GM18505 (cell line): Measurements from ENCODE around the gene RABGAP1L.

Source experiments
- ATAC-seq: cut with Tn5 transposase; IDR thresholded peaks from one replicate; pipeline ENCODE4 v1.9.1; 2021; ENCODE audit not compliant: unreplicated experiment
- POLR2A ChIP-seq: IDR thresholded peaks from 4 replicates; pipeline ENCODE4 v1.6.1; 2011; ENCODE audit warnings: borderline replicate concordance; ENCODE audit not compliant: insufficient read depth, insufficient read length; ENCODE audit errors: extremely low read depth

Gene RABGAP1L

DNA sequence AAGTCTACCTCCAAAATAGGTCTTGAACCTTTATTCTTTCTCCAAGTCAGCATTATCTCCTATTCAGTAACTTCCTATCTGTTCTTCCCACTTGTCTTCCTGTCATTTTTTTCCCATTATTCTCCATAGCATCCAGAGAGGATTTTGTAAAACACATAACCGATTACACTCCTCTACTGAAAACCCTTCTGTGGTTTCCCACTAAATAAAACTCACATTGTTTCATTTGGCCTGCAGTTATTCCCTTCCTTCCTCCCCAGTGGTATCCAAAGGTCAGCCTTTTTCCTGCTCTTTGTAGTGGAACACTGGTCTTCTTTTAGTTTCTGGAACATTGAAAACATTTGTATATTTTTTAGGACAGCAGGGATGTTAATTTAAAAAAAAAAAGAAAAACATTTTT is 554.5 kb downstream of the RABGAP1L start:
- no peak for ATAC-seq
- TF ChIP-seq POLR2A, result no peak

DNA sequence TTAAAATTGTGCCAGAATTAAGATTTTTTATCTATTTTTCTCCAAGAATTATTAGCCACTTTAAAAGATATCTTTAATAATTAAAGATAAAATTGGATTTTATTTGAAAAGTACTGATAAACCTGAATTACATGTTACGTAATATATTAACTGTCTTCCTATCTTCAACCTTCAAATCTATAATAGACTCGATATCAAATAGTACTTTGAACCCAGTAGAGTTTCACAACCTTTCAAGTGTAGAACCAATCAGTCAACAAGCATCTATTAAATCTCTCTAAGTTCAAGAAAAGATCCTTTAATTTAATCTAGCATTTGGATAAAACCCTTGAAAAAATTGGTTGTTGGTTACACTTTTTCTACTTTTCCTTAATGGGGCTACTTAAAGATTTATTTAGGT is 559.9 kb downstream of the RABGAP1L start:
- TF ChIP-seq POLR2A, result no peak
- ATAC-seq, result no peak

DNA sequence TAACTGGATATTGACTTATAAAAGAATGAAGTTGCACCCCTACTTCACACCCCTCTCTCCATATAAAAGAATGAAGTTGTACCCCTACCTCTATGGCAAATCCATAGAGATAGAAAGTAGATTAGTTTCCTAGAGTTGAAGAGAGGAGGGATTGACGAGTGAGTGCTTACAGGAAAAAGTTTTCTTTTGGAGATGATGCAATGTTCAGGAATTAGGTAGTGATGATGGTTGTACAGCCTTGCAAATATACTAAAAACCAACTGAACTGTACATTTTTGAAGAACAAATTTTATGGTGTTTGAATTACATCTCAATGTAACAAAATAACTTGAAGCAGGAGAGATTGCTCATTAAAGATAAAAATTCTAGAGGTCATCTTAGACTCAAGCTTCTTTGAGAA is 561.3 kb downstream of the RABGAP1L start:
- no peak for ATAC-seq
- TF ChIP-seq POLR2A, result no peak

DNA sequence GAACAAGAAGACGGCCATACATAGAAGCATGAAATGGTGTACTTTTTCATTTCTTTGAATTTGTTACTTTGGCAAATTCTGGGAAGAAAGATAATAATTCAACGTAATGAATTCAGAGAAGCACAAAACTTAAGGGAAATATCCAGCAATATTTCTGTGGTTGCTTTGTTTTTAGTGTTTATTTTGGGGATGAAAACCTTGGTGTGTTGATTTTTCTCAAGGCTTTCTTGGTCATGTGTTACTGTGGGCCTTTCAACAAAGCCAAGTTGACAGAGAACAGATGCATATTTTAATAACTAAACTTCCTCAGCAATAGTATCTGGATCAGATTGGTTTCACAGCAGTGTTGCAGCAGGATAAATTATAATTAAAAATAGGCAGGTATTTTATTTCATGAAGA is 561.9 kb downstream of the RABGAP1L start:
- ATAC-seq, result no peak
- TF ChIP-seq POLR2A, result no peak

DNA sequence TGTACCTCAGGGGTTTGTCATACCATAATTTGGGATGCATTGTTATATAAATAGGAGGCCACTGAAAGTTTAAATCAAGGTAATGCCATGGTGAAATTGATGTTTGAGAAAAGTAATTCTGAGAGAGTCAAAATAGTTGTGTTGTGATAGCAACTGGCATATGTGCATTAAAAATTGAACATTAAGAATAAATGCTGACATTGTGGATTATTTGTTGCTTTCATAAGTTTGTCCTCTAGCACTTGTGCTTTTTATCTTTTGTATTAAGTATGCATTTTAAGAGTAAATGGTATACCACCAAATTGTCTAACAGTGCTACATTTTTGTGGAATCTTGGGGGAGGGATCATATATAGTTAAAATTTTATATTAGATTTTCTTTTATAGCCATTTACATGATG is 564.5 kb downstream of the RABGAP1L start:
- no peak for ATAC-seq
- no peak for TF ChIP-seq POLR2A

DNA sequence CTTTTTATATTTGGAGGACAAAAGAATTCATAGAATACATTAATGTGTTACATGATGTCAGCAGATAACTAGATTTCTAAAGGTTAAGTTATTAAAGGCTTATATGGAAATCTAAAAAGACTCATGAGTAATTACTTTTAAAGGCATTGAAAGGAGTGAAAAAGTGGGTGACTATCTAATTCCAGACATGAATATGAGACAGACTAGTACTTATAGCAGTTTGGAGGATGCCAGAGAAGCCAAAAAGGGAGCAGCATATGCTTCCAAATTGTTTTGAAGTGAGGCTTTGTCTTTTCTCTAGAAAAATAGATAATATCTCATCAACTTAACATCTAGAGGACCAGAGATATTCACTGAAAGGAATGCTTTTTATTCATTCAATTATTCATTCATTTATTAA is 564.9 kb downstream of the RABGAP1L start:
- ATAC-seq, result no peak
- no peak for TF ChIP-seq POLR2A

DNA sequence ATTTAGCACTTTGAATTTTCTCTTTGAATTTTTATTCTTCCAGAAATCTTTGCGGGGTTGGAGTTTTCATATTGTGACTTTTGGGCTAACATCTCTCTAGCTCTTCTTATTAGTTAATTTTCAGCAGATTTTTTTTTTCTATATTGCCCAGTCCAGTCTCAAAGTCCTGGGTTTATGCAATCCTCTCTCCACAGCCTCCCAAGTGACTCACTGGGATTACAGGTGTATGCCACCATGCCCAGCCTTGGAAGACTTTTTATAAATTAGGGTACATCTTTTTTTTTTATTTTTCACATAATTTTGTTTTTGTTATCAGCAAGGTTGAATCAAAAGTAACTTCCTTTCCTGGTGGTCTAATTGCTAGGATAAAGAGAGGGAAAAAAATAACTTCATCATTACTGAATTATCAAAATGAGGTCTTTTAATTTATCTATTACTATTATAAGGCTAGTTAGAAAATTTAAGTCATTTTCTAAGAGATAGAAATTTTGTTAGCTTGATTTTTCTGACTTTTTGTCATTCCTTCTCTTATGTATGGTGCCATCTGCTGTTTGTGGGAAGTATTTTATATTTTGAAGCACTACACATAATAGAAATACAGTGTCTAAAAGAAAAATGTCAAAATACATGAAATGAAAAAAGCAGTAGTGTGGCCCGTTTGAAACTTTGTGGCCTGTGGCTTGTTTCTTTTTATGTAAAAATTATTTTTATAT is 567.0 kb downstream of the RABGAP1L start:
- no peak for TF ChIP-seq POLR2A
- ATAC-seq, result no peak

DNA sequence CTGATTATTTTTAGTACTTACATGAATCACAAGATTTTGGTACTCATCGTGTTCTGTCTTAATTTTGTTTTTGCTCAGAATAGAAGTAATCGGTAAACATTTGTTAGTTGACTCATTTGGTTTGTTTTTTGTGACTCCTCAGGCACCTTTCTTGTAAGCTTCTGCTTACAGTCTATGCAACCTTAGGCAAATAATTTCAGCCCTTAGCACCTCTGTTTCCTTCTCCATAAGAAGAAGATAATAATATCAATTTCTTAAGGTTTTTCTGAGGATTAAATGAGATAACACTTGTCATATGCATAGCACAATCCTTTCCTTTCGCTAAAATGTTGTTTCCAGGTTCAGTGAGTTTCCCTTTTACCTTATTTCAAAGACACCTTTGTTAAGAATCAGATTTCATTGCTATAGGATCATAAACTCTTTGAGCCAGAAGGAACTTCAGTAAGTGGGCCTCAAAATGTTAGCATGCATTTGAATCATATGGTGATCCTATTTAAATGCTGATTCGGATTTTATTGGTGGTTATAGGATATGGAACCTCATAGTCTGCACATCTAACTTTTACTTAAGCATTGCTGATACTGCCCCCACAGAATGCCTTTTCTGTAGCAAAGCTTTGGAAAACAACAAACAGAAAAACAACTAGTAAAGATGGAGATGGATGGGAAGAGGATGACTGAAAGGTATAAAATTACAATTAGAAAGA is 567.7 kb downstream of the RABGAP1L start:
- no peak for TF ChIP-seq POLR2A
- ATAC-seq, result no peak

DNA sequence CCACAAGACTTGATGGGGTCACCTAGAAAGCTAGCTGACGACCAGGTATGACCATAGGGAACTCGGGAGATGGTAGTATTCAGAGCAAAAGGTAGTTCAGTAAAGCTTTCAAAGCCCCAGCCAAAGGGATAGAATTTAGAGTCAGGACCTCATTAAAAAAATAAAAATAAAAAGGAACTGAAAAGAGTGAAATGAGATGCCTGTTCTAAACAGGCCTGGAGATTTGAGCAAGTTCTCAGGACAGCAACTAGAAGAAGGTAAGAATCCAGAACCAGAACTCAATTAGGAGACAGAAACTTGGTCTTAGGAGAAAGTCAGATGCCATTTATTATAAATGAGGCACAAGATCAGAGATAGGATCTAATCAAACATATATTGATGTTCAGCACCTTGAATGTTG is 575.0 kb downstream of the RABGAP1L start:
- no peak for TF ChIP-seq POLR2A
- no peak for ATAC-seq

DNA sequence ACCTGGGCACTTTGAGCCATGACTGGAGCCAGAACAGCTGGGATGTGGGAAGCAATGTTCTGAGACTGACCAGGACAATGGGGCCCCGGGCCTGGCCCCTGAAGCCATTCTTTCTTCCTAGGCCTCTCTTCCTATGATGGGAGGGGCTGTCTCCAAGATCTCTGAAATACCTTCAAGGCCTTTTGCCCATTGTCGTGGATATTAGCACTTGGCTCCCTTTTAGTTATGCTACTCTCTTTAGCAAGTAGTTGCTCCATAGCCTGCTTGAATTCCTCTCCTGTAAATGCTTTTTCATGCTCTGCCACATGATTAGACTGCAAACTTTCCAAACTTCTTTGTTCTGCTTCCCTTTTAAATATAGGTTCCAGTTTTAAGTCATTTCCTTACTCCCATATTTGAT is 577.5 kb downstream of the RABGAP1L start:
- no peak for TF ChIP-seq POLR2A
- no peak for ATAC-seq

DNA sequence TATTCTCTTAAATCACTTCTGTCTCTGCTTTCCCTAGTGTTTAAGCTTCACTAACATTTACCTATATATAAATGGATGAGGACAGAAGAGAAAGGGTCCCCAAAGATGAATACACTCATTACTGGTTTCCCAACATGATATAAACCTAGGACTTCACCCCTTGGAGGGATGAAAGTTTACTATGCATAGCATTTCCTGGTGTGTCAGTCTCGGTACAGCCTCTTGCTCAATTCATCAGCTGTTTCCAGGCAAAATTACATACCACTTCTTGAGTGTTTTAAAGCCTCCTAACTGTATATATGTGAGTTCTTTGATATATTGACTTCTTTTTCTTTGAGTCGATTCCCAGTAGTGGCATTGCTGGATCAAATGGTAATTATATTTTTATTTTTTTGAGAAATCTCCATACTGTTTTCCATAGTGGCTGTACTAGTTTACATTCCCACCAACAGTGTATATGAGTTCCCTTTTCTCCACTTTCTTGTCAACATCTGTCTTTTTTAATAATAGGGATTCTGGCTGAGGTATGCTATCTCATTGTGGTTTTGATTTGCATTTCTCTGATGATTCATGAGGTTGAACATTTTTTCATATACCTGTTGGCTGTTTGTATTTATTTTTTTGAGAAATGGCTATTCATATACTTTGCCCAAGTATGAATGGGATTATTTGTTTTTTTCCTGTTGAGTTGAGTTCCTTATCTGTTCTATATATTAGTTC is 581.1 kb downstream of the RABGAP1L start:
- no peak for ATAC-seq
- TF ChIP-seq POLR2A, result no peak

DNA sequence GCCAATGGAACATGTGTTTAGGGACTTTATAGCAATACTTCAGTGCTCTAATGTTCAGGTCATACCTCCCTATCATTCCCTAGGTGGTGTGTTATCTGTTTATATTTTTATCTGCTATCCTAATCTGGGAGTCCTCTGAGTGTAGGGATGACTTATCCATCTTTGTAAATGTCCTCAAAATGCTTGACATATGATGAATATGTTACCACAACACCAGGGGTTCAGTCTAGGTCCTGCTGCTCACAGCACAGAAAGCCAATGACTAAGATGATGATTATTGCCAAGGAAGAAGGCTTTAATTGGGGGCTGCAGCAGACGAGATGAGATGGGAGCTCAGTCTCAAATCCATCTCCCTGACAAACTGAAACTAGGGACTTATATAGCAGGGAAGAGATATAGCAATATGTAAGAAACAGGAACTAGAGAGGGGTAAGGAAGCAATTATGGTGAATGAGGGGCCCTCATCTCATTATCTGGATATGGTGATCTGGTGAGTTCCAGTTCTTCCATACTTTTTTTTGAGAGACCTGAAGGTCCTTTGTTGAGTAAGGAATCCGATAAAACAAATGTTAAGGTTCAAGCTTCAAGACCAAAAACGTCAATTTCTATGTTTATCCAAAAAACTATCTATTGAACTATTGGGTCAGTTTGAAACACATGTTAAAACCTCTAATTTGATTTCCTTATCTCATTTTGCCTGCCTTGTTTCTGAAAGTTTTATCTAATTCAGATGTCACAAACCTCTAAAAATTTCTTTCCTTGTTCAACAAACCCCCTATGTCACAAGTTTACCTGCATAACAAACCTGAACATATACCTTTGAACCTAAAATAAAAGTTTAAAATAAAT is 583.7 kb downstream of the RABGAP1L start:
- ATAC-seq, result no peak
- no peak for TF ChIP-seq POLR2A

DNA sequence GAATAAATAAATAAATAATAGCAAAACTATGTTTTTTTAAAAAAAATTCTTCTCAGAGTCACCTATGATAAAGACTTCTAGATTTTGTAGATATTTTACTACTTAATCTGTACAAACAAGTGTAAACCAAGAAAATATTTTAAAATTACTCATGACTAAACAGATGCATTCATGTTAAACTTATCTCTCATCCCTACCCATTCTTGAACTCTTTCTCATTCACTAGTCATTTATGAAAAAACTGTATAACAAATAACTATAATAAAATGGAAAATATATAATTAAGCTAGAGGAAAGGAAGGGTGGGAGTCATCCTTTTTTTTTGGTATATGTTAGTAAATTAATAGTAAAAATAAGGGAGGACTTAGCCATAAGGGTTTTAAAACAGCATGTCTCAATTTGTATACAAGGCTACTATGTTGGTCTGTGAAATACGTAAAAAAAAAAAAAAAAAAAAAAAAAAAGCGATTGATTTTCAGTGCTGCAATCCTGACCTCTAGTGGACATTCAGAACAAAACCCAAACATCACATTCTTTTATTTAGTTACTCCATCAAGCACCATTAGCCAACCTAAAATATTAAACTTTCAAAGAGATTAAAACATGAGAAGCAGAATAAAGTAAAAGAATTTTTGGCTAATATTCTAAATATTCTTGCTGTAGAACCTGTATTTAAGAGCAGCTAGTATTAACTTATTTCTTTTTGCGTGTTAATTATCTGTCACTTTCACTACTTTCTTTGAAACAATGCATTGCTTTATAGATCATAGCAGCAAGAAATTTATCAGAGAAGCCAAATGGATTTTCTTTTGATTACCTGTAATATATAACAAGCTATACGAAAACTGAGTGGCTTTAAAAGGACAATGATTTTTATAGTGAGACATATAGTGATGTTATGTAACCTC is 584.6 kb downstream of the RABGAP1L start:
- no peak for ATAC-seq
- TF ChIP-seq POLR2A, result no peak

DNA sequence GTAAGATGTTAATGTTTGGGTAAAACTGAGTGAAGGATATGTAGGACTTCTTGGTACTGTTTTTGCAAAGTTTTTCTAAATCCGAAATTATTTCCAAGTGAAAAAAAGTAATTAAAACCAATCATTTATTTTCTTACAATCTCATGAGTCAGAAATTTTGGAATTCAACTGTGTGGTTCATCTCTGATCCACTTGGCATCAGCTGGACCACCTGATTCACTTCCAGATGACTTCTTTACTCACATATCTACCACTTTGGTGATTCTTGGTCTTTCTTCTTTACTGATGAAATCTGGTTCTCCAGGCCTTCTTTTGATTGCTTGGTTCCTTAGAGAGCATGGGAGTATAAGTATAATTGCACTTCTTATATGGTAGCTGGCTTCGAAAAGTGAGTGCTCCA is 585.6 kb downstream of the RABGAP1L start:
- no peak for ATAC-seq
- TF ChIP-seq POLR2A, result no peak
